ENCODE data around the gene TOR1A. TPM values are rescaled to one million over a fixed set of nuclear protein-coding genes. Genes with fewer than 3 reads are reported as not detected.

The TOR1A gene
- polyA plus RNA-seq, 1 experiment, result 78.8 TPM

GRCh38 chr9:129850821-129851550 is 27.1 kb upstream of the TOR1A start:
- Histone ChIP-seq H3K27me3 (ENCODE audit: control insufficient read depth, insufficient read depth, low read length) (no peaks in the 10 kb centered on the region), H3K4me3 (ENCODE audit: low read depth, low read length) (no peak overlapping the region), H3K36me3 (ENCODE audit: control insufficient read depth, insufficient read depth, low read length) (peaks cover 20% of the 10 kb centered on the region)
- DNase-seq (ENCODE audit: low read depth), result no peak
- ChIA-PET CTCF (no interaction called here), POLR2A (no interaction called here)
- TF ChIP-seq CTCF (IDR thresholded peaks at IDR 0.05; ENCODE audit: insufficient read depth, low read depth, low read length), result no peak

- CTCF ChIA-PET, result no interaction called here
- no peak for DNase-seq (ENCODE audit: low read depth)
- H3K27me3 ChIP-seq (ENCODE audit: control insufficient read depth, insufficient read depth, low read length), result no peaks in the 10 kb centered on the region
- H3K36me3 ChIP-seq (ENCODE audit: control insufficient read depth, insufficient read depth, low read length), result peaks cover 20% of the 10 kb centered on the region
- TF ChIP-seq CTCF (IDR thresholded peaks at IDR 0.05; ENCODE audit: insufficient read depth, low read depth, low read length), result no peak
- POLR2A ChIA-PET, result no interaction called here
- no peak overlapping the region for H3K4me3 ChIP-seq (ENCODE audit: low read depth, low read length)
Observed at GRCh38 chr9:129849901-129850300, 26.0 kb upstream of the TOR1A start.

GRCh38 chr9:129848712-129849441 is 24.9 kb upstream of the TOR1A start:
- POLR2A ChIA-PET, result no interaction called here
- TF ChIP-seq CTCF (IDR thresholded peaks at IDR 0.05; ENCODE audit: insufficient read depth, low read depth, low read length), result no peak
- CTCF ChIA-PET, result no interaction called here
- H3K4me3 ChIP-seq (ENCODE audit: low read depth, low read length), result no peak overlapping the region
- H3K27me3 ChIP-seq (ENCODE audit: control insufficient read depth, insufficient read depth, low read length), result no peaks in the 10 kb centered on the region
- peaks cover 18% of the 10 kb centered on the region for H3K36me3 ChIP-seq (ENCODE audit: control insufficient read depth, insufficient read depth, low read length)
- DNase-seq (ENCODE audit: low read depth), result no peak

GRCh38 chr9:129845373-129845772 is 21.4 kb upstream of the TOR1A start:
- TF ChIP-seq CTCF (IDR thresholded peaks at IDR 0.05; ENCODE audit: insufficient read depth, low read depth, low read length), result no peak
- H3K36me3 ChIP-seq (ENCODE audit: control insufficient read depth, insufficient read depth, low read length), result peaks cover 7% of the 10 kb centered on the region; the same call in 1 of the 2 replicates
- POLR2A ChIA-PET, result no interaction called here
- no peaks in the 10 kb centered on the region for H3K27me3 ChIP-seq (ENCODE audit: control insufficient read depth, insufficient read depth, low read length)
- CTCF ChIA-PET, result no interaction called here
- DNase-seq (ENCODE audit: low read depth), result no peak
- H3K4me3 ChIP-seq (ENCODE audit: low read depth, low read length), result no peak overlapping the region

- CTCF ChIA-PET, result no interaction called here
Observed at GRCh38 chr9:129841071-129841470, 17.1 kb upstream of the TOR1A start.

More at GRCh38 chr9:129841071-129841470, 17.1 kb upstream of the TOR1A start:
- peaks cover 4% of the 10 kb centered on the region; the same call in 1 of the 2 replicates for H3K36me3 ChIP-seq (ENCODE audit: control insufficient read depth, insufficient read depth, low read length)
- no peaks in the 10 kb centered on the region for H3K27me3 ChIP-seq (ENCODE audit: control insufficient read depth, insufficient read depth, low read length)
- POLR2A ChIA-PET, result no interaction called here
- no peak for DNase-seq (ENCODE audit: low read depth)
- no peak for TF ChIP-seq CTCF (IDR thresholded peaks at IDR 0.05; ENCODE audit: insufficient read depth, low read depth, low read length)
- H3K4me3 ChIP-seq (ENCODE audit: low read depth, low read length), result no peak overlapping the region

Data from BJ (cell line).